ENCODE results near the gene CARM1.

CARM1 gene

DNA sequence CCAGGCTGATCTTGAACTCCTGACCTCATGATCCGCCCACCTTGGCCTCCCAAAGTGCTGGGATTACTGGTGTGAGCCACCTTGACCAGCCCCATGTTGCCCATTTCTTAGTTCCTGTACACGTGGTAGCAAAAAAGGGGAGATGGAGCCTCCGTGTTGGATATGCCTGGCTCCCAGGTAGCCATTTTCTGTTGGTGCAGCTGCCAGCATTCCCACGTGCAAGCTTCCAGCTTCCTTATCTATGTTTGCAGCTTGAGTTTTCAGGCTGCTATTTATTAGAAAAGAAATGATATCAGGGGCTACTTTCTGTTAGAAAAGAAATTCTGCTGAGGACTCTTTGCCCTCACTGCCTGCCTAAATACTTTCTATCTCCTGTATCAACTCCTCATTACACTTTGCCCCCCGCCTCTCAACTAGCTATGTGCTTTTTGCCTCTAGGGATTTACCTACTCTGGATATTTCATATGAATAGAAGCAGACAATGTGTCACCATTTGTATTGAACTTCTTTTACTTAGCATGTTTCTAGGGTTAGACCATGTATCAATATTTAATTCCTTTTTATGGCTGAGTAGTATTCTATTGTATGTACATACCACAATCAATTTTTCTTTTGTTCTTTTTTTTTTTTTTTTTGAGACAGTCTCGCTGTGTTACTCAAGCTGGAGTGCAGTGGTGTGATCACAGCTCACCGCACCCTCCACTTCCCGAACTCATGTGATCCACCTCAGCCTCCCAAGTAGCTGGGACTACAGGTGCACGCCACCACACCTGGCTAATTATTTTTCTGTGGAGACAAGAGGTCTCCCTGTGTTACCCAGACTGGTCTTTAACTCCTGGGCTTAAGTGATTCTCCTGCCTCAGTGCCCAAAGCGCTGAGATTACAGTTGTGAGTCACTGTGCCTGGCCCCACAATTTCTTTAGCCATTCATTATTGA, 32.0 kb upstream of the CARM1 start:
- no peak overlapping the region for H3K4me3 ChIP-seq (ENCODE audit: low read depth, low read length)
- CTCF ChIA-PET = interaction anchor here (2.5 to 25.0 kb wide), 2 partner anchors 25 to 122 kb away, joined by 10 to 559 read pairs; partner anchors contain the start of genes CARM1 and DNM2
- TF ChIP-seq, protein P1, sequence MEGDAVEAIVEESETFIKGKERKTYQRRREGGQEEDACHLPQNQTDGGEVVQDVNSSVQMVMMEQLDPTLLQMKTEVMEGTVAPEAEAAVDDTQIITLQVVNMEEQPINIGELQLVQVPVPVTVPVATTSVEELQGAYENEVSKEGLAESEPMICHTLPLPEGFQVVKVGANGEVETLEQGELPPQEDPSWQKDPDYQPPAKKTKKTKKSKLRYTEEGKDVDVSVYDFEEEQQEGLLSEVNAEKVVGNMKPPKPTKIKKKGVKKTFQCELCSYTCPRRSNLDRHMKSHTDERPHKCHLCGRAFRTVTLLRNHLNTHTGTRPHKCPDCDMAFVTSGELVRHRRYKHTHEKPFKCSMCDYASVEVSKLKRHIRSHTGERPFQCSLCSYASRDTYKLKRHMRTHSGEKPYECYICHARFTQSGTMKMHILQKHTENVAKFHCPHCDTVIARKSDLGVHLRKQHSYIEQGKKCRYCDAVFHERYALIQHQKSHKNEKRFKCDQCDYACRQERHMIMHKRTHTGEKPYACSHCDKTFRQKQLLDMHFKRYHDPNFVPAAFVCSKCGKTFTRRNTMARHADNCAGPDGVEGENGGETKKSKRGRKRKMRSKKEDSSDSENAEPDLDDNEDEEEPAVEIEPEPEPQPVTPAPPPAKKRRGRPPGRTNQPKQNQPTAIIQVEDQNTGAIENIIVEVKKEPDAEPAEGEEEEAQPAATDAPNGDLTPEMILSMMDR (IDR thresholded peaks at IDR 0.05; ENCODE audit: insufficient read depth, low read length, missing control alignments) = no peak
- POLR2A ChIA-PET = no interaction called here
- DNase-seq (ENCODE audit: low read depth, low spot score) = no peak

GRCh38 chr19:10842788-10843187, 28.6 kb upstream of the CARM1 start:
- no peak for DNase-seq (ENCODE audit: low read depth, low spot score)
- no peak overlapping the region for H3K4me3 ChIP-seq (ENCODE audit: low read depth, low read length)
- POLR2A ChIA-PET = interaction anchor here (0.7 kb wide), 1 partner anchor 22 kb away, joined by 3 read pairs; no protein-coding TSS in a partner anchor
- TF ChIP-seq, protein P1 (IDR thresholded peaks at IDR 0.05; ENCODE audit: insufficient read depth, low read length, missing control alignments) = no peak
- CTCF ChIA-PET = interaction anchor here (0.6 to 25.0 kb wide), 3 partner anchors 22 to 125 kb away, joined by 3 to 559 read pairs (median 5); partner anchors contain the start of genes CARM1 and DNM2

GRCh38 chr19:10846500-10847202, 24.7 kb upstream of the CARM1 start:
- H3K4me3 ChIP-seq (ENCODE audit: low read depth, low read length) = no peak overlapping the region

DNA sequence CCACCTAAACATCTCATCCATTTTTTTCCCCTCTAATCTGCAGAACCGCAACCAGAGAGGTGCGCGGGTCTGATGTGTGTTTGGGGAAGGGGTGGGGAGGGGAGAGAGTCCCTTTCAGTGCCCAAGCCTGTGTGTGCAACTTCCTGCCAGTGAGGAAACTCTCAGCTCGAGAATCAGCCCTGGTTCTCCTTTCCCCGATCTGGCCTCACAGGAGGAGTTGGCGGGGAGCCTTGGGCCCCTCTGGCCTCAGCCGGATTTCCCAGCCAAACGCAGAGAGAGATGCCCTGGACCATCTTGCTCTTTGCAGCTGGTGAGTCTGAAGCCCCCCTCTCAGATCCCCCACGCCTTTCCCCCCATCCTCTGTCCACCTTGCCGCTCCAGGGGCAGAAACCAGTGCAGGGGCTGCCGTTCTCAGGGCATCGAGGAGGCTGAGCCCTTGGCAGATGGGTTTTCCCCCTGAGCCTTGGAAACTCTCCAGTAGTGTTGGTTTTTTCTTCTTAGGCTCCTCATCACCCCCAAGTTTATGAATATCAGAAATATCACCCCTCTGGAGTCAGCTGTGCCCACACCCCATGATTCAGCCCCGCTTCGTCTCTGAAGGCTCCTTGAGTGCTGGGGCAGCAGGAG, 23.0 kb upstream of the CARM1 start, which contains the start of gene C19orf38:
Gene C19orf38 (plus strand): TSS at position 186 of the 627 bp plus-strand sequence. CDS start 94 bp downstream, at position 280.
- H3K4me3 ChIP-seq (ENCODE audit: low read depth, low read length) = no peak within 1 kb of the TSS
- ChIA-PET CTCF (interaction anchor here (25.0 kb wide), 1 partner anchor 16 kb away, joined by 559 read pairs; the partner anchor contains the start of gene CARM1), POLR2A (no interaction called here)
- TF ChIP-seq, protein P1 (IDR thresholded peaks at IDR 0.05; ENCODE audit: insufficient read depth, low read length, missing control alignments) = no peak
- DNase-seq (ENCODE audit: low read depth, low spot score) = no peak

More at GRCh38 chr19:10846500-10847202, 24.7 kb upstream of the CARM1 start:
- no peak for DNase-seq (ENCODE audit: low read depth, low spot score)
- POLR2A ChIA-PET = no interaction called here
- CTCF ChIA-PET = interaction anchor here (0.6 to 25.0 kb wide), 3 partner anchors 9 to 18 kb away, joined by 3 to 559 read pairs (median 3); partner anchors contain the start of genes CARM1 and TMED1
- TF ChIP-seq, protein P1 (IDR thresholded peaks at IDR 0.05; ENCODE audit: insufficient read depth, low read length, missing control alignments) = no peak

- no peak for DNase-seq (ENCODE audit: low read depth, low spot score)
- H3K4me3 ChIP-seq (ENCODE audit: low read depth, low read length) = no peak overlapping the region
- POLR2A ChIA-PET = interaction anchor here (0.7 kb wide), 1 partner anchor 33 kb away, joined by 3 read pairs; no protein-coding TSS in a partner anchor
- CTCF ChIA-PET = interaction anchor here (1.6 to 25.0 kb wide), 3 partner anchors 14 to 133 kb away, joined by 4 to 559 read pairs (median 7); partner anchors contain the start of genes CARM1, DNM2 and TMED1
- TF ChIP-seq, protein P1 (IDR thresholded peaks at IDR 0.05; ENCODE audit: insufficient read depth, low read length, missing control alignments) = no peak
These were observed 20.7 kb upstream of the CARM1 start for GRCh38 chr19:10850631-10851030.
